GM19372 (cell line): ENCODE measurements around the gene PTHLH.

ENCODE experiments used
- ATAC-seq: cut with Tn5 transposase; IDR thresholded peaks from one replicate; pipeline ENCODE4 v1.9.1; 2021; ENCODE audit warnings: mild to moderate bottlenecking, low read depth, moderate library complexity; ENCODE audit not compliant: unreplicated experiment

PTHLH gene

DNA sequence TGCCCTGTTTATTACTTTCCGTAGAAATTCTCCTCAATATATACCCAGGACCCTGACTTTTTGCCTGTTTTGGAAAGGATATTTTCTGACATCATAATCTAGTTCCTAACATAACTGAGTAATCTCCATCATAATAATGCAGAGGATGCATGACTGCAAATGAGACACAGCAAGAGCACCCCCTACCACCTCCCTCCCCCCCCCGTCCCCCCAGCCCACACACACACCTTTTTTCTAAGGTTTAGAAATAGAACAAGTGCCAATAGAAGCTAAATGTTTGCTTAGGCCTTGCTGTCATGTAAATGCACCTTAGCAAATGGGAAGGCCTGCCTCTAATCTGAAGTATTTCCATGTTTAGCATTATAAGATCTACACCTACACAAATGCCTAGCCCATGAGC, at the start of gene PTHLH:
Gene PTHLH (minus strand): TSS at position 13 of the 400 bp plus-strand sequence. CDS start 3,239 bp downstream, outside the sequence.
- no peak for ATAC-seq

GRCh38 chr12:28021704-28022103, 49.2 kb upstream of the PTHLH start:
- ATAC-seq: no peak

DNA sequence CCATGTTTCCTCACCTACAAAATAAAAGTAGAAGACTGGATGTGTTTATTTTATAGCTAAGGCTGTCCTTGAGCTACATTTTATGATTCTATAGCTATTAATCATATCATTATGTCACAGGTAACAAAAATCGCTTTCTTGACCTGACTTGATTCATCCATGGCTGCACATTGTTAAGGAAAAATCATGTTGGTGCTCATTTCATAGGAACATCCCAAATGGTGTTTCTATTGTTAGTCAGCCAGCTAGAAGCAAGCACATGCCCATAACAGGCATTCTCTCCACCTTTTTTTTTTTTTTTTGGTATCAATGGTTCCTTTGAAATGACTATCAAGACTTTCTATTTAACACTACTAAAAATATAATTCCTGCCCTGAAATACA, 45.3 kb upstream of the PTHLH start:
- ATAC-seq: no peak

- ATAC-seq: no peak
Observed at GRCh38 chr12:28017126-28017872, 44.8 kb upstream of the PTHLH start.

- ATAC-seq: no peak
Observed at GRCh38 chr12:28015165-28015564, 42.6 kb upstream of the PTHLH start.

- no peak for ATAC-seq
Observed at GRCh38 chr12:28014196-28014595, 41.7 kb upstream of the PTHLH start.

DNA sequence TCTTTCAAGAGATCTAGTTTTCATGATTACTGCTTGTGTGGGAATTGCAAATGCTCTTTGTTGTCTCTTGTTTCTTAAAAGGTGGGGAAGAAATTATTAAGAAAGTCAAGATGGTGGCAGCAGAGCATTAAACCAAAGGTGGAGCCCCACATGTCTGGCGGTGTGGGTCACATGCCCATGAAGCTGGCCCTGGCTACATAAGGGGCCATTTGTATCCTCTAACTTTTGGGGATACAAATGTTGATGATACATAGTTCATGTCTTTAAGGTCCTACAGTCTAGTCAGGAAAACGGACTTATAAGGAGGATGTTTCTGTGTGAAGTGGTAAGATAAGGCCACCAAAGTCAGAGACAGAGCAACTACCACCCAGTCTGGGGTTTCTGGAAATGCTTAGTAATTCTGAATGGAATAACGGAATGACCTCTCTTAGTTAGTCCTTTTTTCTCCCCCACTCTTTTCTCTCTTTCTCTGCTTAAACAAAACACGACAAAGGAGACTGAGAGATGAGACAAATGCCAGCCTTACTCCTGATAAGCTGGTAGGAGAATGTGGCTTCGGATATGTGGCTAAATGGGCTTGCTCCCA, 39.9 kb upstream of the PTHLH start:
- no peak for ATAC-seq

DNA sequence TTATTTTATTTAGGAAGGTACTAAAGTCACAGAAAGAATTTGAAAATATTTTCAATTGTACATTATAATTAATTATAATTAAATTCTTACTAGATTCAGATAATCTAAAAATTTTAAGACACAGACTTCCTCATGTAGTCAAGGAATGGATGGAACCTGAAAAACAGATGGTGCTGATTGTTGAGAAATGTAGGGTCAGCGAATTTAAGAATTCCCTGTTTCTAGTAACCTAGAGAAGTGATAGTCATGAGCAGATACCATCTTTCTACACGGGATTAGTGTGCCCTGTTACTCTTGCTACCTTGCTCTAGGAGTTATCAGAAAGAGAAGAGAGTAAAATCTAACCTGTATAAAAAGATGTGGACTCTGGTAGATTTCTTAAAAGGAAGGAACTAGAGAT, 37.5 kb upstream of the PTHLH start:
- no peak for ATAC-seq

DNA sequence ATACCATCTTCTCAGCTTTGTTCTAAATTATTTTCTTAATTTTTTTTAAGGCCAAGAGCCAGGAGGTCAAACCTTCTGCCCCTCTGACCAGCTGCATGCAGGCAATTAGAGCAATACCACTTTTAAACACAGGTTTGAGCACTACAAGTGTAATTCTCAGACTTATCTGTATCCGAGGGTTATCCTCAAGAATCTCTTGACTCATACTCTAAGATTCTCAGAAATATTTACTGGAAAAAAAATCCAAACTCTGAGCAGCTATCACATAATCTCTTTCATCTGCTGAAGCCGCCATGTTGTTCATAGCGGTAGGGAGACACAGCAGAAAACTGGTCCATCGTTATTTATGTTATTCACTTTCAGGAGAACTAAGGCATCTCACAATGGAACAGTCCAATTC, 27.4 kb upstream of the PTHLH start:
- ATAC-seq: no peak

- ATAC-seq: no peak
Observed at GRCh38 chr12:27999521-27999920, 27.0 kb upstream of the PTHLH start.

DNA sequence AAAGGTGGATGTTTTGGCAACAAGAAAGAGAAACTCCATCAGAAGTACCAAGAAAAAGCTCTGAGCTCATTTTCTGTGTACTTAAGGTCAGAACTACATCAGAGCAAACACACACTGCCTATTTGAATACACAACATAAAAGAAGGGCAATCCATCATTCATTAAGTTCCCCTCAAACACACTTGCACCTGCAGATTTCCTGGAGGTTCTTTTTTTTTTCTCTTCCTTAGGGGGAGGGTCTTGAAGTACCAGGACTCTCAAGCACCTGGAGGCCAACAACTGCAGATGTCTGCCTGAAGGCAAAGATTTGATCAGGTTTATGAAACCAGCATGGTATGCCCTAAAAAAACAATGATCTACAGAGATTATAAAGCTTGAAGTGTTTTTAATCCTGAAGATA, 26.1 kb upstream of the PTHLH start:
- no peak for ATAC-seq

DNA sequence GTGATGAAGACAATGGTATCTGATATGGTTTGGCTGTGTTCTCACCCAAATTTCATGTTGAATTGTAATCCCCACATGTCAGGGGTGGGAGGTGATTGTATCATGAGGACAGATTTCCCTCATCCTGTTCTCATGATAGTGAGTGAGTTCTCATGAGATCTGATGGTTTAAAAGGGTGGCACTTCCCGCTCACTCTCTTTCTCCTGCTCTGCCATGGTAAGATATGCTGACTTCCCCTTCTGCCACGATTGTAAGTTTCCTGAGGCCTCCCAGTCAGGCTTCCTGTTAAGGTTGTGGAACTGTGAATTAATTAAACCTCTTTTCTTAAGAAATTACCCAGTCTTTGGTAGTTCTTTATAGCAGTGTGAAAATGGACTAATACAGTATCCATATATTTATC, 25.6 kb upstream of the PTHLH start:
- no peak for ATAC-seq

DNA sequence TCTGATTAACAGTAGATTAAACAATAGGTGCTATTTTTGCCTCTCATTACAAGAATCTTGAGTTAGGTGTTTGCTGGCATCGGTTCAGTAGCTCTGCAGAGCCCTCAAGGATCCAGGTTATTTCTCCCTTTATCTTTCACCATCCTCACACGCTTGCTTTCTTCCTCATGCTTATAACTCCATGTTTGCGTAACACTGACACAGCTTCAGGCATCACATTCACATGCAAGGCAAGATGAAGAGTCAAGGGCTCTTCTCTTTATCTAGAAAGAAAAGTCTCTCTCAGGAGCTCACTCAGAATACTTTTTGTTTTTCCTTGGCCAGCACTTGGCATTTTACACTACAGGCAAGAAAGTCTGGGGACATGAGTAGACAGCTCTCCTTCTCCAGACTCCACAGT, 24.2 kb upstream of the PTHLH start:
- ATAC-seq: no peak

GRCh38 chr12:27995406-27995805, 22.9 kb upstream of the PTHLH start:
- ATAC-seq: no peak

GRCh38 chr12:27988594-27989233, 16.2 kb upstream of the PTHLH start:
- ATAC-seq: no peak

DNA sequence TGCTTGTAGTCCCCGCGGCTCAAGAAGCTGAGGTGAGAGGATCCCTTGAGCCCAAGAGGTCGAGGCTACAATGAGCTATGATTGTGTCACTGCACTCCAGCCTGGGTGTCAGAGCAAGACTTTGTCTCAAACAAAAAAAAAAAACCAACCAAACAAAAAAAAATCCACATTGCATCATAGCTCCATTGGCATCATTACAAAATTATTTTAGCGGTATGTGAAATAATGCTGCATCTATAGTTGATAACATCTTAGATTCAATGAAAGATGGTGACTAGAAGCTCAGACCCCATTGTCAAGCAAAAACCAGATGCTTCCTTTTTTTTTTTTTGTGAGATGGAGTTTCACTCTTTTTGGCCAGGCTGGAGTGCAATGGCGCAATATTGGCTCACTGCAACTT, 14.8 kb upstream of the PTHLH start:
- ATAC-seq: no peak

- no peak for ATAC-seq
Observed at GRCh38 chr12:27984275-27984674, 11.7 kb upstream of the PTHLH start.

GRCh38 chr12:27982951-27983350, 10.4 kb upstream of the PTHLH start:
- ATAC-seq: no peak

DNA sequence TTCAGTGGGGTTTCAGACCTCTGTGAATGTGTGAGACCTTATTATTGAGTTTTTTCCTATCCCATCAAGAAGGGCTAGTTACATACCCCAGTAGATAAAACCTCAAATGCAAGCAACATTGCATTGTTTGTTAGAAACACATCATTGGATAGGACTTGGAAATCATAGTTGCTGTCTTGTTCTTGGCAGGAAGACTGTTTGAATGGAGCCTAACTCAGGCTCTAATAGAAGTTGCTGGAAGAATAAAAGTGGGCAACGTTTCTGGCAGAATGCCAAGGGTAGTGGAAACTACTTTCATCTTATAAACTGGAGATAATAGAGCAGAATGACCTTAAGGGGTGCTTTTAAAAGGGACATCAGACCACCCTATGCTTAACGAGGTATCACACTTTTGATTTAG, 9.9 kb upstream of the PTHLH start:
- no peak for ATAC-seq

DNA sequence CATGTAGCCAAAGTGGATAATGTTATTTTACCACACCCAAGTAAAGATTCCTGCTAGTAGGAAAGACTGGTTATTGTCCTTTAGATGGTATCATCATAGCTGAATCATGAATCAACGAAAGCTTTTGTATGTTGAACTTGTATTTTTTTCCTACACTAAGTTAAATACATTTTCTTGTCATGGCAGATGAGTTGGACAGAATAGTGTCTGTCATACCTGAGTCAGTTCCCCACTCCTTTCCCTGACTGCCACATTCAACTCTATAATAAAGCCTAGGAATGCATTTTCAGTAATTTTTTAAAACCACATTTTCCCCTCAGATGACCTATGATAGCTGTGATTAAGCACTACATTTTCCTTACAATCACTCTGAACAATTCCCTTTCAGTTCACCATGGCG, 9.3 kb upstream of the PTHLH start:
- ATAC-seq: no peak

GRCh38 chr12:27979145-27979544, 6.6 kb upstream of the PTHLH start:
- ATAC-seq: no peak
